KBM-7 (cell line): ENCODE data around the gene THRA.

ENCODE experiments used
- DNase-seq: peaks from one replicate; pipeline ENCODE4 v3.0.0-alpha.2; 2015
- in situ Hi-C: fragments of 300-500 bp; cut with MboI; formaldehyde crosslinking; loops from 2 replicates; pipeline ENCODE4 v1.14.3; 2020; ENCODE audit warnings: low sequenced_read_pairs, low pct_unique_long_range_greater_than_20kb, mixed read lengths

The THRA gene

GRCh38 chr17:40107522-40108174, 44.9 kb downstream of the THRA start:
- DNase-seq: peak; percentile 79
- in situ Hi-C loops: no loop called here

GRCh38 chr17:40108970-40109824, 46.4 kb downstream of the THRA start:
- in situ Hi-C loops: no loop called here
- DNase-seq: peak; percentile 38

GRCh38 chr17:40110026-40110845, 47.5 kb downstream of the THRA start:
- DNase-seq: no peak
- in situ Hi-C loops: no loop called here

- in situ Hi-C loops: no loop called here
- peak; percentile 94 for DNase-seq
Measured at GRCh38 chr17:40111221-40112128, 48.7 kb downstream of the THRA start.

- in situ Hi-C loops: no loop called here
- no peak for DNase-seq
Measured at GRCh38 chr17:40112191-40112711, 49.5 kb downstream of the THRA start.

- in situ Hi-C loops: no loop called here
- DNase-seq: no peak
Measured at GRCh38 chr17:40112718-40113109, 49.9 kb downstream of the THRA start.

GRCh38 chr17:40113110-40113906, 50.5 kb downstream of the THRA start:
- DNase-seq: peak; percentile 98
- in situ Hi-C loops: no loop called here

- no peak for DNase-seq
- in situ Hi-C loops: no loop called here
Measured at GRCh38 chr17:40113907-40114245, 51.1 kb downstream of the THRA start.

- no peak for DNase-seq
- in situ Hi-C loops: no loop called here
Measured at GRCh38 chr17:40115101-40115436, 52.3 kb downstream of the THRA start.

- in situ Hi-C loops: no loop called here
- DNase-seq: peak; percentile 68
Measured at GRCh38 chr17:40121181-40122135, 58.7 kb downstream of the THRA start, which contains the start of gene MSL1. TSS of gene MSL1 (plus strand) at chr17:40121971. CDS start at chr17:40122613, 642 bp downstream.

GRCh38 chr17:40122136-40122998, 59.6 kb downstream of the THRA start:
- no peak for DNase-seq
- in situ Hi-C loops: no loop called here

- DNase-seq: peak; percentile 59
- in situ Hi-C loops: no loop called here
Measured at GRCh38 chr17:40122999-40123810, 60.4 kb downstream of the THRA start.

GRCh38 chr17:40123811-40124114, 61.0 kb downstream of the THRA start:
- in situ Hi-C loops: no loop called here
- DNase-seq: no peak

- DNase-seq: no peak
- in situ Hi-C loops: no loop called here
Measured at GRCh38 chr17:40124279-40125141, 61.7 kb downstream of the THRA start.

- no peak for DNase-seq
- in situ Hi-C loops: no loop called here
Measured at GRCh38 chr17:40129498-40129897, 66.7 kb downstream of the THRA start.
